ENCODE measurements around the gene MKX. TPM values are rescaled to one million over a fixed set of nuclear protein-coding genes. Genes with fewer than 3 reads are reported as not detected.

The MKX gene
- total RNA-seq, 4 donors from 2014 or later = 0.53 to 1.2 TPM; not detected in 2

GRCh38 chr10:27638071-27638750 lies 107.4 kb downstream of the MKX start:
- ATAC-seq (no peak), DNase-seq (no peak)
- in situ Hi-C loops (cut with MboI; ENCODE audit: low sequenced_read_pairs in 4 of 4) (no loop called here), intact Hi-C loops (cut with DNase I; ENCODE audit: low total_unique reads) (no loop called here)
- no peak overlapping the region for H3K4me3 ChIP-seq
- no peaks in the 10 kb centered on the region for H3K4me1 ChIP-seq
- no peak overlapping the region for H3K27ac ChIP-seq
- TF ChIP-seq POLR2A (IDR thresholded peaks at IDR 0.05) = no peak
- no peak for TF ChIP-seq CTCF (IDR thresholded peaks at IDR 0.05 in 4 of 5, conservative IDR thresholded peaks at IDR 0.05 in 1 of 5)
- no peaks in the 10 kb centered on the region for H3K9me3 ChIP-seq
- H3K36me3 ChIP-seq = no peaks in the 10 kb centered on the region
- H3K27me3 ChIP-seq = no peaks in the 10 kb centered on the region

- Histone ChIP-seq H3K9me3 (no peaks in the 10 kb centered on the region), H3K4me3 (no peak overlapping the region), H3K36me3 (no peaks in the 10 kb centered on the region), H3K27ac (no peak overlapping the region), H3K4me1 (no peaks in the 10 kb centered on the region), H3K27me3 (no peaks in the 10 kb centered on the region)
- in situ Hi-C loops (cut with MboI; ENCODE audit: low sequenced_read_pairs in 4 of 4) = no loop called here
- TF ChIP-seq POLR2A (IDR thresholded peaks at IDR 0.05) (no peak), CTCF (IDR thresholded peaks at IDR 0.05 in 4 of 5, conservative IDR thresholded peaks at IDR 0.05 in 1 of 5) (no peak)
- intact Hi-C loops (cut with DNase I; ENCODE audit: low total_unique reads) = no loop called here
- ATAC-seq = no peak
- no peak for DNase-seq
Observed at GRCh38 chr10:27637601-27638000, 108.0 kb downstream of the MKX start.

GRCh38 chr10:27636816-27637215 lies 108.8 kb downstream of the MKX start:
- H3K27ac ChIP-seq = no peak overlapping the region
- DNase-seq = no peak
- in situ Hi-C loops (cut with MboI; ENCODE audit: low sequenced_read_pairs in 4 of 4) (no loop called here), intact Hi-C loops (cut with DNase I; ENCODE audit: low total_unique reads) (no loop called here)
- TF ChIP-seq POLR2A (IDR thresholded peaks at IDR 0.05) (no peak), CTCF (IDR thresholded peaks at IDR 0.05 in 4 of 5, conservative IDR thresholded peaks at IDR 0.05 in 1 of 5) (no peak)
- ATAC-seq = no peak
- H3K36me3 ChIP-seq = no peaks in the 10 kb centered on the region
- no peaks in the 10 kb centered on the region for H3K9me3 ChIP-seq
- H3K4me1 ChIP-seq = no peaks in the 10 kb centered on the region
- H3K27me3 ChIP-seq = no peaks in the 10 kb centered on the region
- no peak overlapping the region for H3K4me3 ChIP-seq

GRCh38 chr10:27635699-27636270 lies 109.8 kb downstream of the MKX start:
- in situ Hi-C loops (cut with MboI; ENCODE audit: low sequenced_read_pairs in 4 of 4) = no loop called here
- no peaks in the 10 kb centered on the region for H3K36me3 ChIP-seq
- H3K4me1 ChIP-seq = no peaks in the 10 kb centered on the region
- no peak for ATAC-seq
- H3K27ac ChIP-seq = no peak overlapping the region
- H3K4me3 ChIP-seq = no peak overlapping the region
- no peaks in the 10 kb centered on the region for H3K27me3 ChIP-seq
- intact Hi-C loops (cut with DNase I; ENCODE audit: low total_unique reads) = no loop called here
- TF ChIP-seq POLR2A (IDR thresholded peaks at IDR 0.05) = no peak
- no peak for TF ChIP-seq CTCF (IDR thresholded peaks at IDR 0.05 in 4 of 5, conservative IDR thresholded peaks at IDR 0.05 in 1 of 5)
- H3K9me3 ChIP-seq = no peaks in the 10 kb centered on the region
- DNase-seq = no peak
